ENCODE data around the gene HIVEP3. TPM values are rescaled to one million over a fixed set of nuclear protein-coding genes. Genes with fewer than 3 reads are reported as not detected.

Gene HIVEP3
- polyA plus RNA-seq, 1 of the 3 experiments (the other 2 are of a cell fraction): 6.4 TPM

DNA sequence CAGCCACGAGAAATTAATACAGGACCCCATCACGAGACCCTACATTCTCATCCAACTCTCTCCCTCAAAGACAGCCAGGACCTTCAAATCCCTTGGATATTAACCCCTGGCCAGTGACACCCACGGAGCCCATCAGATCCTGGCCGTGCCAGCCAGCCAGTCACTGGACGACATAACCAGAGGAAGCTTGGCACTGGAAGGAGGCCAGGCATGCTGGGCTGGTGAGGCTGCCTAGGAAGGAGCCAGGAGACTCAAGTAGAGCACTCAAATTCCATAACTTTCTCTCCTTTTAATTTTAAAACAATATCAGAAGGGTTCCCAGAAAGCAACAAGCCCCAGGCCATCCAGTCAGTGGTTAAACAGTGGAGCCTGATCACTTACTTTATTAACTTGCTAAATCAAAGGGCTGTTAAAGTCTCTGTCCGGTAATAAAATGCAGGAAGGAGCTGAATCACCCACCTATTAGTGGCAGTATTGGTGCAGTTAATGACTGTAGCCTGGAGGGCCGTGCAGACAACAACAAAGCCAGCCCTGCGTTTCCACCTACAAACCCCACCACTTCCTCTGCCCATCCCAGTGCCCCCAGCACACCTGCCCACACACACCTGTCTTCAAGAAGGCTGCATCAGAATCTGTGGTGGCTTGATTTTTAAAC lies 78.0 kb downstream of the HIVEP3 start:
- no peak overlapping the region for H3K4me3 ChIP-seq (ENCODE audit: low read depth in 2 of 2, low read length in 1 of 2)
- peaks cover 16% of the 10 kb centered on the region for H3F3A ChIP-seq (replicated peaks; ENCODE audit: insufficient read depth)
- peaks cover 18 to 20% of the 10 kb centered on the region in 2 experiments; a peak in 3 of 4 replicates for H3K4me1 ChIP-seq (ENCODE audit: control insufficient read depth in 1 of 2, insufficient read depth in 2 of 2, low read depth in 1 of 2, low read length in 1 of 2)
- peak overlapping the region in 1 of 2 experiments; percentile 35; a peak in 2 of 4 replicates for H3K27ac ChIP-seq (ENCODE audit: low read depth in 2 of 2, low read length in 1 of 2)
- 0 out of 2 replicates have a peak, but pooled peaks cover 2% of the 10 kb centered on the region for H3K79me2 ChIP-seq (ENCODE audit: insufficient read depth)
- TF ChIP-seq, protein P1, sequence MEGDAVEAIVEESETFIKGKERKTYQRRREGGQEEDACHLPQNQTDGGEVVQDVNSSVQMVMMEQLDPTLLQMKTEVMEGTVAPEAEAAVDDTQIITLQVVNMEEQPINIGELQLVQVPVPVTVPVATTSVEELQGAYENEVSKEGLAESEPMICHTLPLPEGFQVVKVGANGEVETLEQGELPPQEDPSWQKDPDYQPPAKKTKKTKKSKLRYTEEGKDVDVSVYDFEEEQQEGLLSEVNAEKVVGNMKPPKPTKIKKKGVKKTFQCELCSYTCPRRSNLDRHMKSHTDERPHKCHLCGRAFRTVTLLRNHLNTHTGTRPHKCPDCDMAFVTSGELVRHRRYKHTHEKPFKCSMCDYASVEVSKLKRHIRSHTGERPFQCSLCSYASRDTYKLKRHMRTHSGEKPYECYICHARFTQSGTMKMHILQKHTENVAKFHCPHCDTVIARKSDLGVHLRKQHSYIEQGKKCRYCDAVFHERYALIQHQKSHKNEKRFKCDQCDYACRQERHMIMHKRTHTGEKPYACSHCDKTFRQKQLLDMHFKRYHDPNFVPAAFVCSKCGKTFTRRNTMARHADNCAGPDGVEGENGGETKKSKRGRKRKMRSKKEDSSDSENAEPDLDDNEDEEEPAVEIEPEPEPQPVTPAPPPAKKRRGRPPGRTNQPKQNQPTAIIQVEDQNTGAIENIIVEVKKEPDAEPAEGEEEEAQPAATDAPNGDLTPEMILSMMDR (IDR thresholded peaks at IDR 0.05): 0 out of 2 replicates have a peak, but pooled peaks have one; percentile 10
- TF ChIP-seq EZH2phosphoT487 (IDR thresholded peaks at IDR 0.05; ENCODE audit: borderline replicate concordance, low read depth) (no peak), TCF12 (IDR thresholded peaks at IDR 0.05) (no peak)
- DNase-seq: peak; percentile 11
- H4K20me1 ChIP-seq (ENCODE audit: insufficient read depth): no peaks in the 10 kb centered on the region
- WGBS (ENCODE audit: low lambda C conversion rate): 41% methylated on average over 8 of the region's 8 CpGs
- H3K36me3 ChIP-seq (replicated peaks in 1 of 2; ENCODE audit: control insufficient read depth in 1 of 2, insufficient read depth in 2 of 2, low read length in 1 of 2): no peaks in the 10 kb centered on the region
- H3K27me3 ChIP-seq (ENCODE audit: insufficient read depth): no peaks in the 10 kb centered on the region
- no peak overlapping the region for H3K9ac ChIP-seq
- ChIA-PET CTCF (interaction anchor here (1.1 kb wide), 1 partner anchor 26 kb away, joined by 3 read pairs; no protein-coding TSS in a partner anchor), POLR2A (no interaction called here)
- H3K9me3 ChIP-seq: no peaks in the 10 kb centered on the region
- H2AFZ ChIP-seq (ENCODE audit: low read depth): no peak overlapping the region
- H3K4me2 ChIP-seq: peak overlapping the region; percentile 24; the same call in 1 of the 2 replicates
- no peaks in the 10 kb centered on the region for H3K9me2 ChIP-seq

DNA sequence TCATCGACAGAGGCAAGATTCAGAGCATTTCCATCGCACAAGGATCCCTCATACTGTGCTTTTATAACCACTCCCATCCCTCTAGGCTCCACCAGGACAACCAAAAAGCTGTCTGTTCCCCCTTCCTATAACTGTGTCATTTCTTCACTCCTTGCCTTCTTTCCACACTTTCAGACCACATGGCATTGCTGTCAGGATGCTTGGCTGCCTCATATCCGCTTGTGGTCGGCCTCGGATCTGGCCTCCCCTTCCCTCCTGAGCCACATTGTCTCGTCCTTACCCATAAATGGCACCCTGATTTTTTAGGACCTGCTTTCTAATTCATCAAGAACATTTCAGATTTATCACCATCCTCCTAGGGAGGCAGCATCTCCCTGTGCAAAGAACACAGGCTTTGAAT lies 80.5 kb downstream of the HIVEP3 start:
- Histone ChIP-seq H3K27ac (ENCODE audit: low read depth in 2 of 2, low read length in 1 of 2) (no peak overlapping the region), H4K20me1 (ENCODE audit: insufficient read depth) (no peaks in the 10 kb centered on the region), H3K27me3 (ENCODE audit: insufficient read depth) (no peaks in the 10 kb centered on the region), H3K9me2 (no peaks in the 10 kb centered on the region), H3K9me3 (no peaks in the 10 kb centered on the region), H3K79me2 (ENCODE audit: insufficient read depth) (no peaks in the 10 kb centered on the region), H3K36me3 (replicated peaks in 1 of 2; ENCODE audit: control insufficient read depth in 1 of 2, insufficient read depth in 2 of 2, low read length in 1 of 2) (no peaks in the 10 kb centered on the region), H3F3A (replicated peaks; ENCODE audit: insufficient read depth) (peaks cover 11% of the 10 kb centered on the region), H3K4me3 (ENCODE audit: low read depth in 2 of 2, low read length in 1 of 2) (no peak overlapping the region), H3K9ac (no peak overlapping the region), H3K4me2 (no peak overlapping the region), H2AFZ (ENCODE audit: low read depth) (no peak overlapping the region), H3K4me1 (ENCODE audit: control insufficient read depth in 1 of 2, insufficient read depth in 2 of 2, low read depth in 1 of 2, low read length in 1 of 2) (peaks cover 11 to 20% of the 10 kb centered on the region in 2 experiments; a peak in 3 of 4 replicates)
- no peak for DNase-seq
- CTCF ChIA-PET: no interaction called here
- 95% methylated on average over 6 of the region's 6 CpGs for WGBS (ENCODE audit: low lambda C conversion rate)
- POLR2A ChIA-PET: no interaction called here
- TF ChIP-seq, protein P2, sequence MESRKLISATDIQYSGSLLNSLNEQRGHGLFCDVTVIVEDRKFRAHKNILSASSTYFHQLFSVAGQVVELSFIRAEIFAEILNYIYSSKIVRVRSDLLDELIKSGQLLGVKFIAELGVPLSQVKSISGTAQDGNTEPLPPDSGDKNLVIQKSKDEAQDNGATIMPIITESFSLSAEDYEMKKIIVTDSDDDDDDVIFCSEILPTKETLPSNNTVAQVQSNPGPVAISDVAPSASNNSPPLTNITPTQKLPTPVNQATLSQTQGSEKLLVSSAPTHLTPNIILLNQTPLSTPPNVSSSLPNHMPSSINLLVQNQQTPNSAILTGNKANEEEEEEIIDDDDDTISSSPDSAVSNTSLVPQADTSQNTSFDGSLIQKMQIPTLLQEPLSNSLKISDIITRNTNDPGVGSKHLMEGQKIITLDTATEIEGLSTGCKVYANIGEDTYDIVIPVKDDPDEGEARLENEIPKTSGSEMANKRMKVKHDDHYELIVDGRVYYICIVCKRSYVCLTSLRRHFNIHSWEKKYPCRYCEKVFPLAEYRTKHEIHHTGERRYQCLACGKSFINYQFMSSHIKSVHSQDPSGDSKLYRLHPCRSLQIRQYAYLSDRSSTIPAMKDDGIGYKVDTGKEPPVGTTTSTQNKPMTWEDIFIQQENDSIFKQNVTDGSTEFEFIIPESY (IDR thresholded peaks at IDR 0.05; ENCODE audit: borderline replicate concordance, low read depth): no peak
- TF ChIP-seq POLR2AphosphoS5 (IDR thresholded peaks at IDR 0.05; ENCODE audit: low read depth, low read length): no peak
- no peak for TF ChIP-seq TAF1 (IDR thresholded peaks at IDR 0.05; ENCODE audit: borderline replicate concordance, low read depth, low read length)
- TF ChIP-seq RXRA (IDR thresholded peaks at IDR 0.05; ENCODE audit: borderline replicate concordance, low read depth): no peak
- TF ChIP-seq, protein P3, sequence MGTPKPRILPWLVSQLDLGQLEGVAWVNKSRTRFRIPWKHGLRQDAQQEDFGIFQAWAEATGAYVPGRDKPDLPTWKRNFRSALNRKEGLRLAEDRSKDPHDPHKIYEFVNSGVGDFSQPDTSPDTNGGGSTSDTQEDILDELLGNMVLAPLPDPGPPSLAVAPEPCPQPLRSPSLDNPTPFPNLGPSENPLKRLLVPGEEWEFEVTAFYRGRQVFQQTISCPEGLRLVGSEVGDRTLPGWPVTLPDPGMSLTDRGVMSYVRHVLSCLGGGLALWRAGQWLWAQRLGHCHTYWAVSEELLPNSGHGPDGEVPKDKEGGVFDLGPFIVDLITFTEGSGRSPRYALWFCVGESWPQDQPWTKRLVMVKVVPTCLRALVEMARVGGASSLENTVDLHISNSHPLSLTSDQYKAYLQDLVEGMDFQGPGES (IDR thresholded peaks at IDR 0.05; ENCODE audit: low read depth, low read length): no peak
- TF ChIP-seq MXI1 (IDR thresholded peaks at IDR 0.05; ENCODE audit: low read depth, low read length): no peak
- TF ChIP-seq RAD21 (IDR thresholded peaks at IDR 0.05; ENCODE audit: low read length): no peak
- no peak for TF ChIP-seq EP300 (IDR thresholded peaks at IDR 0.05; ENCODE audit: borderline replicate concordance in 1 of 2, low read depth in 1 of 2, low read length in 1 of 2)
- TF ChIP-seq GATA2 (CRISPR knock-in tag; IDR thresholded peaks at IDR 0.05): no peak
- no peak for TF ChIP-seq JUND (IDR thresholded peaks at IDR 0.05)
- TF ChIP-seq SIN3A (IDR thresholded peaks at IDR 0.05; ENCODE audit: borderline replicate concordance, low read depth, low read length): no peak
- TF ChIP-seq YY1 (IDR thresholded peaks at IDR 0.05; ENCODE audit: low read depth): no peak
- TF ChIP-seq FOXJ3 (CRISPR knock-in tag; IDR thresholded peaks at IDR 0.05): no peak
- TF ChIP-seq NFIC (IDR thresholded peaks at IDR 0.05; ENCODE audit: borderline replicate concordance): no peak
- TF ChIP-seq, protein P4, sequence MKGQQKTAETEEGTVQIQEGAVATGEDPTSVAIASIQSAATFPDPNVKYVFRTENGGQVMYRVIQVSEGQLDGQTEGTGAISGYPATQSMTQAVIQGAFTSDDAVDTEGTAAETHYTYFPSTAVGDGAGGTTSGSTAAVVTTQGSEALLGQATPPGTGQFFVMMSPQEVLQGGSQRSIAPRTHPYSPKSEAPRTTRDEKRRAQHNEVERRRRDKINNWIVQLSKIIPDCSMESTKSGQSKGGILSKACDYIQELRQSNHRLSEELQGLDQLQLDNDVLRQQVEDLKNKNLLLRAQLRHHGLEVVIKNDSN (IDR thresholded peaks at IDR 0.05; ENCODE audit: borderline replicate concordance, low read depth): no peak
- TF ChIP-seq NRF1 (IDR thresholded peaks at IDR 0.05; ENCODE audit: low read depth, low read length): no peak
- TF ChIP-seq MEF2A (IDR thresholded peaks at IDR 0.05; ENCODE audit: borderline replicate concordance, low read depth): no peak
- no peak for TF ChIP-seq TCF12 (IDR thresholded peaks at IDR 0.05)
- TF ChIP-seq SMC3 (IDR thresholded peaks at IDR 0.05; ENCODE audit: low read depth, low read length): no peak
